ENCODE measurements around the gene TAMALIN.

TAMALIN gene

DNA sequence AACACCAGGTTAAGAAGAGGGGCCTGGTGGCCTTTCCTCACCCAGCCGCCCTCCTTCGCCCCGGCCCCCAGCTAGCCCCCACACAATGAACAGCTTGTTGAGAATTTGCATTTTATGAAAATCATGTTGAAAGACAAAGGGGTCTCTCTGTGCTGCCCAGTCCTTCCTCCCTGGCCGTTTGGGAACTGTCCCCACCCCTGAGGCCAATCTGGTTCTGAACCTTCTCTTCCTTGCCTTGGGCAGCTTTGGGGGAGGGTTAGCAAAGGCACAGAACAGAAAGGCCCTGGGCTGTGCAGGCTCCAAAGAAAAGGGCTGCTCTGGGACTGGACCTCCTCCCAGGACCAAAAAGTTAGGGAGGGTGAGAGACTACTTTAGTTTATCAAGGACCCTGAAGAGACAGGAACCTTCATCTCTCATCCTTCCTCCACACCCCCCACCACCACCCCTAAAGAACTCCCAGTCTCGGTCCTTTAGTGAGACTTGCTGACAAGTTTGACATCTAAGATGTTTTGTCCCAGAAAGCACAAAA lies 1.3 kb downstream of the TAMALIN start:
- ChIA-PET CTCF (interaction anchor here (1.5 kb wide), 1 partner anchor 17 kb away, joined by 6 read pairs; no protein-coding TSS in a partner anchor), POLR2A (no interaction called here)

DNA sequence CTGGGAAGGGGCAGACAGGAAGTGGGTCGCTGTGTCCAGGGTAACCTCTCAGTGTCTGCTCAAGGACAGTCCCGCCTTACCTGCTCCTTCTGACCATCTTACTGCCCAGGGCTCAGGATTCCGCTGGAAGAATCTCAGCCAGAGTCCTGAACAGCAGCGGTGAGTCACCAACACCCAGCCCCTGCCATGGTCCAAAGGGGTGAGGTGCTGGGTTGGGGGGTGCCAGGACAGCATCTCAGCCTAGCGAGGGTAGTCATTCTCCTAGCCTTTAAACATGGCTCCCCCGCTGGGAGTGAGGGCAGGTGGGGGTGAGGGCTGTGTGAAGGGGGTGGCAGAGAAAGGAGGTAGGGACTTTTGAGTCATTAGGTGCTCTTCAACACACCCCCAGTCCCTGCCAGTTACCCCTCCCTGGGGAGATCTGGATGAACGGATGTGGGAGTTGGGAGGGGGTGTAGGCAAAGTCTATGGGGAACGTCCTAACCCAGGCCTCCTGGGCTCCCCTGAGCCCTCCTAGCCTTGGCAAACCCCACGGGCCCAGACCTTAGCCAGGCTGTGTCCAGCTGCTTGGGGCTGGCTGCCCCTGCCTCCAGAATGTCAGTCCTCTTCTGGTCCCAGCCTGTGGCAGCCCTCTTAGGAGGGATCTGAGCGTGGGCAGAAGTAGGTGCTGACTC lies 2.5 kb downstream of the TAMALIN start:
- DNase-seq (ENCODE audit: extremely low spot score), result no peak
- POLR2A ChIA-PET, result interaction anchor here (1.1 kb wide), 1 partner anchor 15 kb away, joined by 3 read pairs; no protein-coding TSS in a partner anchor
- TF ChIP-seq FOXA1 (IDR thresholded peaks at IDR 0.05), result no peak
- TF ChIP-seq HDGF (IDR thresholded peaks at IDR 0.05; ENCODE audit: borderline replicate concordance), result no peak
- no peak for TF ChIP-seq BHLHE40 (IDR thresholded peaks at IDR 0.05; ENCODE audit: borderline replicate concordance)
- TF ChIP-seq CTBP1 (IDR thresholded peaks at IDR 0.05; ENCODE audit: borderline replicate concordance), result no peak
- TF ChIP-seq ELF4 (IDR thresholded peaks at IDR 0.05), result no peak

More for the DNA sequence above, 1.3 kb downstream of the TAMALIN start:
- TF ChIP-seq FOXM1 (IDR thresholded peaks at IDR 0.05; ENCODE audit: borderline replicate concordance), result no peak
- no peak for TF ChIP-seq L3MBTL2 (conservative IDR thresholded peaks at IDR 0.05)
- no peak for TF ChIP-seq FOXK2 (IDR thresholded peaks at IDR 0.05)
- TF ChIP-seq ARNT (IDR thresholded peaks at IDR 0.05), result no peak
- no peak for TF ChIP-seq SUZ12 (IDR thresholded peaks at IDR 0.05)
- TF ChIP-seq, protein P1, sequence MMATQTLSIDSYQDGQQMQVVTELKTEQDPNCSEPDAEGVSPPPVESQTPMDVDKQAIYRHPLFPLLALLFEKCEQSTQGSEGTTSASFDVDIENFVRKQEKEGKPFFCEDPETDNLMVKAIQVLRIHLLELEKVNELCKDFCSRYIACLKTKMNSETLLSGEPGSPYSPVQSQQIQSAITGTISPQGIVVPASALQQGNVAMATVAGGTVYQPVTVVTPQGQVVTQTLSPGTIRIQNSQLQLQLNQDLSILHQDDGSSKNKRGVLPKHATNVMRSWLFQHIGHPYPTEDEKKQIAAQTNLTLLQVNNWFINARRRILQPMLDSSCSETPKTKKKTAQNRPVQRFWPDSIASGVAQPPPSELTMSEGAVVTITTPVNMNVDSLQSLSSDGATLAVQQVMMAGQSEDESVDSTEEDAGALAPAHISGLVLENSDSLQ (IDR thresholded peaks at IDR 0.05), result no peak
- no peak for TF ChIP-seq ZNF384 (IDR thresholded peaks at IDR 0.05)
- no peak for TF ChIP-seq TARDBP (IDR thresholded peaks at IDR 0.05)
- TF ChIP-seq HDGF (IDR thresholded peaks at IDR 0.05; ENCODE audit: borderline replicate concordance), result no peak
- no peak for TF ChIP-seq BHLHE40 (IDR thresholded peaks at IDR 0.05; ENCODE audit: borderline replicate concordance)
- TF ChIP-seq LEF1 (IDR thresholded peaks at IDR 0.05; ENCODE audit: borderline replicate concordance), result no peak
- TF ChIP-seq ELF4 (IDR thresholded peaks at IDR 0.05), result no peak
- TF ChIP-seq CTBP1 (IDR thresholded peaks at IDR 0.05; ENCODE audit: borderline replicate concordance), result no peak
- no peak for DNase-seq (ENCODE audit: extremely low spot score)

DNA sequence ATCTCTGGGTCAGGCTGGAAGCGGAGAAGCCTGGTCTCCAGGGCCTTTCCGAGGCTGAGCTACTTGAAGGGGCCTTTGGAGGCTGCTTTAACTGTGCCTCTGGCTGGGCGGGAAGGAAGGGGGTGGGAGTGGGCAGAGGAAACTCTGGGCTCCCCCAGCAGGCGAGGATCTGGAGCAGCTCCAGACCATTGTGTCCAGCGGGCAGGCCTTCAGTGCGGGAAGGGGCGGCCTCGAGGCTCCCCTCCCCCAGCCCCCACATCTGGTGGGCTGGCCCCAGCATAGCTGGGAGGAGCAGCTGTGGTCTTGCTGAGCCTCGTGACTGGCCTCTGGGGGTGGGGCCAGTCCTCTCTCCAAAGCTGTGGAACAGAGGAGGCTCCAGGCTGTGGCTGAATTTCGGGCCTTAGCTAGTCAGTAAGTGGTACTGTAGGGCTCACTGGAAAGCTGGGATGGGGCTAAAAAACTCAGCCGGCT lies 3.4 kb downstream of the TAMALIN start:
- TF ChIP-seq HDGF (IDR thresholded peaks at IDR 0.05; ENCODE audit: borderline replicate concordance), result no peak
- POLR2A ChIA-PET, result interaction anchor here (1.1 to 1.6 kb wide), 3 partner anchors 10 to 16 kb away, joined by 3 to 7 read pairs (median 4); no protein-coding TSS in a partner anchor
- DNase-seq (ENCODE audit: extremely low spot score), result peak; percentile 42
- CTCF ChIA-PET, result interaction anchor here (0.9 to 2.9 kb wide), 9 partner anchors 10 to 110 kb away, joined by 3 to 18 read pairs (median 4); no protein-coding TSS in a partner anchor

More for the DNA sequence above, 2.5 kb downstream of the TAMALIN start:
- CTCF ChIA-PET, result interaction anchor here (0.6 to 2.9 kb wide), 8 partner anchors 11 to 38 kb away, joined by 3 to 18 read pairs (median 4); no protein-coding TSS in a partner anchor

DNA sequence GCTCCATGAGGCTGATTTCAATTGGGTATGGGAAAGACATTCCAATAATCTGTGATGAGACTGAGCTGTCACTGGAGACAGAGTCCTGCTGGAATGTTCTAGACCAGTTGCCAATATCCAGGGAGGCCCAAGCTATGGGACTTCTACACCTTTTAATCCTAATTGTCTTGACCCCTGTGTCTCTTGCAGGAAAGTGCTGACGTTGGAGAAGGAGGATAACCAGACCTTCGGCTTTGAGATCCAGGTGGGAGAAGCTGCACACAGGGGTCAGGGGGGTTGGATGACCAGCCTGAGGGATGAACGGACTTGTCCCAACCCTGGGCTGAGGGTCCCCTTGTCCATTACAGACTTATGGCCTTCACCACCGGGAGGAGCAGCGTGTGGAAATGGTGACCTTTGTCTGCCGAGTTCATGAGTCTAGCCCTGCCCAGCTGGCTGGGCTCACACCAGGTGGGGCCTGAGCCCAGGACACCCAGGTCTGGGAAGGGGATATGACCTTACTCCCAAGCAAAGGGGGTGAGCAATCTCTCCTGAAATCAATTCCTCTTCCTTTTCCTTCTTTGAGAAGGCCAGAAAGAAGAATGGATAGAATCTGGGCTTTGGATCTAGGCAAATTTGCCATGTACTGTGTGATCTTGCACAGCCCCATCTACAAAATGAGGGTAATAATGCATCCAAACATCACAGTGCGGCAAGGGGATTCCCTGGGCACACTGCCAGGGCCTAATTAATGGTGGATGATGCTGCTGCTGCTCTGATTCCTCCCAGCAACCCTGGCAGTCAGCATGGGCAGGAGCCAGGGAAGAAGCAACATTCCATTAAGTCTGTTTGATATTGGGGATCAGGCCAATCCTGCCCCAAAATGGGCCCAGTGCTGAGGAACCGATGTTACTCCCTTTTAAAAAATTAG lies 4.2 kb downstream of the TAMALIN start:
- POLR2A ChIA-PET, result interaction anchor here (1.1 to 1.6 kb wide), 3 partner anchors 9 to 17 kb away, joined by 3 to 7 read pairs (median 4); no protein-coding TSS in a partner anchor
- TF ChIP-seq LEF1 (IDR thresholded peaks at IDR 0.05; ENCODE audit: borderline replicate concordance) (no peak), SP1 (IDR thresholded peaks at IDR 0.05) (no peak), FOXK2 (IDR thresholded peaks at IDR 0.05) (no peak), SUZ12 (IDR thresholded peaks at IDR 0.05) (no peak), ZNF384 (IDR thresholded peaks at IDR 0.05) (no peak), FOXM1 (IDR thresholded peaks at IDR 0.05; ENCODE audit: borderline replicate concordance) (no peak), HDGF (IDR thresholded peaks at IDR 0.05; ENCODE audit: borderline replicate concordance) (no peak), NFRKB (IDR thresholded peaks at IDR 0.05) (no peak), FOXA1 (IDR thresholded peaks at IDR 0.05) (no peak), ELF4 (IDR thresholded peaks at IDR 0.05) (no peak), BHLHE40 (IDR thresholded peaks at IDR 0.05; ENCODE audit: borderline replicate concordance) (no peak), TARDBP (IDR thresholded peaks at IDR 0.05) (no peak), ARNT (IDR thresholded peaks at IDR 0.05) (no peak), CTBP1 (IDR thresholded peaks at IDR 0.05; ENCODE audit: borderline replicate concordance) (no peak), L3MBTL2 (conservative IDR thresholded peaks at IDR 0.05) (no peak)
- TF ChIP-seq, protein P1 (IDR thresholded peaks at IDR 0.05), result no peak
- no peak for DNase-seq (ENCODE audit: extremely low spot score)
- CTCF ChIA-PET, result interaction anchor here (0.6 to 2.9 kb wide), 8 partner anchors 11 to 109 kb away, joined by 3 to 18 read pairs (median 6); no protein-coding TSS in a partner anchor

DNA sequence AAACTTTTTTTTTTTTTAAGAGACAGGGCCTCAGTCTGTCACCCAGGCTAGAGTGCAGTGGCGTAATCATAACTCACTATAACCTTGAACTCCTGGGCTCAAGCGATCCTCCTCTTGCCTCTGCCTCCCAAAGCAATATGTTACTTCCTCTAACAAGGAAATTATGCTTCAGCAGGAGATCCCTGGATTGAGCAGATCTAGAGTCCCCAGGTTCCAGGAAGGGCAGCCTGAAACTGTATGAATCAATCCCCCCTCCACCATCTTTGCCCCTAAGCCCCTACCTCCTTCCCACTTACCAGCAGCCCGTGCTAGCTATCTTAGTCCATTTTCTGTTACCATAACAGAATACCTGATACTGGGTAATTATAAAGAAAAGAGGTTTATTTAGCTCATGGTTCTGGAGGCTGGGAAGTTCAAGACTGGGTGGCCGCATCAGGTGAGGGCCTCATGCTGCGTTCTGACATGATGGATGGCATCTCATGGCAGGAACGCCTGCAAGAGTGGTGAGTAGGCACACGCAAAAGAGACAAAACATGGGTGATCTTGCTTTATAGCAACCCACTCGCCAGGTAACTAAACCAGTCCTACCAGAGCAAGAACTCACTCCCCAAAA lies 5.0 kb downstream of the TAMALIN start:
- DNase-seq (ENCODE audit: extremely low spot score), result no peak
- ChIA-PET CTCF (interaction anchor here (0.6 to 2.9 kb wide), 4 partner anchors 11 to 18 kb away, joined by 3 to 18 read pairs (median 6); no protein-coding TSS in a partner anchor), POLR2A (interaction anchor here (1.6 kb wide), 1 partner anchor 12 kb away, joined by 7 read pairs; no protein-coding TSS in a partner anchor)
- TF ChIP-seq ZNF384 (IDR thresholded peaks at IDR 0.05), result no peak
- TF ChIP-seq TARDBP (IDR thresholded peaks at IDR 0.05), result no peak
- TF ChIP-seq SP1 (IDR thresholded peaks at IDR 0.05), result no peak
- no peak for TF ChIP-seq FOXA1 (IDR thresholded peaks at IDR 0.05)
- no peak for TF ChIP-seq BHLHE40 (IDR thresholded peaks at IDR 0.05; ENCODE audit: borderline replicate concordance)
- TF ChIP-seq CTBP1 (IDR thresholded peaks at IDR 0.05; ENCODE audit: borderline replicate concordance), result no peak
- TF ChIP-seq NFRKB (IDR thresholded peaks at IDR 0.05), result no peak
- TF ChIP-seq LEF1 (IDR thresholded peaks at IDR 0.05; ENCODE audit: borderline replicate concordance), result no peak
- TF ChIP-seq ARNT (IDR thresholded peaks at IDR 0.05), result no peak
- TF ChIP-seq L3MBTL2 (conservative IDR thresholded peaks at IDR 0.05), result no peak
- no peak for TF ChIP-seq FOXM1 (IDR thresholded peaks at IDR 0.05; ENCODE audit: borderline replicate concordance)
- no peak for TF ChIP-seq FOXK2 (IDR thresholded peaks at IDR 0.05)
- TF ChIP-seq HDGF (IDR thresholded peaks at IDR 0.05; ENCODE audit: borderline replicate concordance), result no peak
- TF ChIP-seq SUZ12 (IDR thresholded peaks at IDR 0.05), result no peak
- no peak for TF ChIP-seq ELF4 (IDR thresholded peaks at IDR 0.05)
- TF ChIP-seq, protein P1 (IDR thresholded peaks at IDR 0.05), result no peak
